ENCODE results near the gene TMEM119. TPM values are rescaled to one million over a fixed set of nuclear protein-coding genes. Genes with fewer than 3 reads are reported as not detected.

The TMEM119 gene
- polyA plus RNA-seq, 1 donor = 14.6 TPM

DNA sequence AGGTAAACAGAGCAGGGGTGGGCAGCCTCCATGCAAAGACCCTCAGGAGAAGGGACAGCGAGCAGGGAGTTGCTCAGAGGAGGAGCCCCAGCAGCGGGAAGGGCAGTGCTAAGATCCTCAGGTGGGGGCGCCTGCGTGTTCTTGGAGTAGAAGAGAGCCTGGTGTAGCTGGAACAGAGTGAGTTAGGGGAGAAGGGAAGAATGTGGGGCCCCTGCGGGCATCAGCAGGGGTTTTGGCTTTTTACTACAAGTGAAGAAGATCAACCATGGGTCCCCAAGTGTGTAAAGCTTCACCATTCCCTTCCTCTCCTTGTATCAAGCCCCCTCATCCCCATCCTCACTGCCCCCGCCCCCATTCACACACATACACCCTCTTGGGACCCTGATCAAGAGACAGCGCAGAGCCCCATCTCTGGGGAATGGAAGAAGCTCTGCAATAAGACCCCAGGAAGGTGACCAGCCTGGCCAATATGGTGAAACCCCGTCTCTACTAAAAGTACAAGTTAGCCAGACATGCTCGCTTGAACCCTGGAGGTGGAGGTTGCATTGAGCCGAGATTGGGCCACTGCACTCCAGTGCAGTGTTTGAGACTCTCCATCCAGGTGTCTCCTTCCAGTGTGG, 10.2 kb upstream of the TMEM119 start:
- no peak overlapping the region for H3K4me3 ChIP-seq (ENCODE audit: low read length)
- no CpG with 5 or more reads among the region's 10 CpGs for WGBS (ENCODE audit: insufficient coverage, low lambda C conversion rate)
- peaks cover 7% of the 10 kb centered on the region for H3K9me3 ChIP-seq (ENCODE audit: control insufficient read depth, low read depth, low read length)
- no peak overlapping the region for H3K27ac ChIP-seq (ENCODE audit: low read length)
- no peaks in the 10 kb centered on the region for H3K4me1 ChIP-seq (ENCODE audit: control insufficient read depth, insufficient read depth, low read length)
- H3K36me3 ChIP-seq (ENCODE audit: control insufficient read depth, insufficient read depth, low read length) = no peaks in the 10 kb centered on the region
- peaks cover 5% of the 10 kb centered on the region for H3K27me3 ChIP-seq (ENCODE audit: control insufficient read depth, insufficient read depth, low read length)
- DNase-seq = no peak

DNA sequence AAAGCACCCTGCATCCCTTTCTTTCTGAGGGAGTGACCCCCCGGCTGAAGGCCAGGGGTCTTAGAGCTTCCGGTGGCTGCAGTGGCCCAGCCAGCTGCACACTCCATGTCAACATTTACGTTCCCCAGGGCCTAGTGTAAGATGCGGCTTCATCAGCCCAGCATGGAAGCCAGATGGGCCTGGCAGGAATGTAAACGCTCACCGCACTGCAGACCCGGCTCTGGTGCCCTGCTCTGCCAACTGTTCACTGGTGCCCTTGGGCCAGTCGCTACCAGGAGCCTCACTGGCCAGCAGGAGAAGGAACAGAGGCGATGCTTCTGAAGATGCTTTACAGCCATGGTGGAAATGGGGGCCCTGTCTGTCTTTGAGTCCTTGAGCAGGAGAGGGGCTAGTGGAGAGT, 8.6 kb upstream of the TMEM119 start:
- Histone ChIP-seq H3K9me3 (ENCODE audit: control insufficient read depth, low read depth, low read length) (peaks cover 7% of the 10 kb centered on the region), H3K4me3 (ENCODE audit: low read length) (no peak overlapping the region), H3K27me3 (ENCODE audit: control insufficient read depth, insufficient read depth, low read length) (peaks cover 5% of the 10 kb centered on the region), H3K4me1 (ENCODE audit: control insufficient read depth, insufficient read depth, low read length) (no peaks in the 10 kb centered on the region), H3K27ac (ENCODE audit: low read length) (no peak overlapping the region), H3K36me3 (ENCODE audit: control insufficient read depth, insufficient read depth, low read length) (no peaks in the 10 kb centered on the region)
- no CpG with 5 or more reads among the region's 9 CpGs for WGBS (ENCODE audit: insufficient coverage, low lambda C conversion rate)
- DNase-seq = no peak

- DNase-seq = no peak
- H3K36me3 ChIP-seq (ENCODE audit: control insufficient read depth, insufficient read depth, low read length) = no peaks in the 10 kb centered on the region
- peaks cover 5% of the 10 kb centered on the region for H3K27me3 ChIP-seq (ENCODE audit: control insufficient read depth, insufficient read depth, low read length)
- H3K4me3 ChIP-seq (ENCODE audit: low read length) = no peak overlapping the region
- WGBS (ENCODE audit: insufficient coverage, low lambda C conversion rate) = 100% methylated on average over 1 of the region's 4 CpGs
- H3K4me1 ChIP-seq (ENCODE audit: control insufficient read depth, insufficient read depth, low read length) = no peaks in the 10 kb centered on the region
- H3K27ac ChIP-seq (ENCODE audit: low read length) = no peak overlapping the region
- peaks cover 7% of the 10 kb centered on the region for H3K9me3 ChIP-seq (ENCODE audit: control insufficient read depth, low read depth, low read length)
These were observed 8.0 kb upstream of the TMEM119 start for GRCh38 chr12:108605690-108606406.

GRCh38 chr12:108605000-108605689, 7.3 kb upstream of the TMEM119 start:
- H3K27me3 ChIP-seq (ENCODE audit: control insufficient read depth, insufficient read depth, low read length) = peaks cover 4% of the 10 kb centered on the region
- H3K27ac ChIP-seq (ENCODE audit: low read length) = no peak overlapping the region
- no CpG with 5 or more reads among the region's 3 CpGs for WGBS (ENCODE audit: insufficient coverage, low lambda C conversion rate)
- no peaks in the 10 kb centered on the region for H3K4me1 ChIP-seq (ENCODE audit: control insufficient read depth, insufficient read depth, low read length)
- no peak overlapping the region for H3K4me3 ChIP-seq (ENCODE audit: low read length)
- peaks cover 7% of the 10 kb centered on the region for H3K9me3 ChIP-seq (ENCODE audit: control insufficient read depth, low read depth, low read length)
- DNase-seq = no peak
- H3K36me3 ChIP-seq (ENCODE audit: control insufficient read depth, insufficient read depth, low read length) = no peaks in the 10 kb centered on the region

- Histone ChIP-seq H3K4me3 (ENCODE audit: low read length) (no peak overlapping the region), H3K9me3 (ENCODE audit: control insufficient read depth, low read depth, low read length) (peaks cover 7% of the 10 kb centered on the region), H3K27ac (ENCODE audit: low read length) (no peak overlapping the region), H3K36me3 (ENCODE audit: control insufficient read depth, insufficient read depth, low read length) (no peaks in the 10 kb centered on the region), H3K4me1 (ENCODE audit: control insufficient read depth, insufficient read depth, low read length) (no peaks in the 10 kb centered on the region), H3K27me3 (ENCODE audit: control insufficient read depth, insufficient read depth, low read length) (no peaks in the 10 kb centered on the region)
- WGBS (ENCODE audit: insufficient coverage, low lambda C conversion rate) = 0% methylated on average over 1 of the region's 14 CpGs
- no peak for DNase-seq
These were observed 6.5 kb upstream of the TMEM119 start for GRCh38 chr12:108604208-108604941.

DNA sequence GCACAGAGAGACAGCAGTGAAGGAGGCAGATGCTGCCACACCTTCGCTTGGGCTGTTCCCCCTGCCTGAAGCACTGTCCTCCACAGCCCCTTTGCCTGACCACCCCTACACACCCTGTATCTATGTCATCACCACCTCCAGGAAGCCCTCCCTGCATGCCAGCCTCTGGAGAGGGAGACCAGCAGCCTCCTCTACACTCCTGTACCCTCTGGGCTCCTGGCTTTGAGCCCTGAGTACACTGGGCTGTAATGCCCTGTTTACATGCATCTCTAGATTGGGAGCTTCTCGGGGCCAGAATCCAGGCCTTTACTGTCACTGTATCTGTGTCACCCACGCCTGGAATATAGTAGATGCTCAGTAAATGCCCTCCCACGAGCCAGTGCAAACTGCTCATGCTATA, 5.9 kb upstream of the TMEM119 start:
- Histone ChIP-seq H3K9me3 (ENCODE audit: control insufficient read depth, low read depth, low read length) (peaks cover 7% of the 10 kb centered on the region), H3K4me1 (ENCODE audit: control insufficient read depth, insufficient read depth, low read length) (no peaks in the 10 kb centered on the region), H3K27ac (ENCODE audit: low read length) (no peak overlapping the region), H3K4me3 (ENCODE audit: low read length) (no peak overlapping the region), H3K36me3 (ENCODE audit: control insufficient read depth, insufficient read depth, low read length) (no peaks in the 10 kb centered on the region), H3K27me3 (ENCODE audit: control insufficient read depth, insufficient read depth, low read length) (no peaks in the 10 kb centered on the region)
- no CpG with 5 or more reads among the region's 4 CpGs for WGBS (ENCODE audit: insufficient coverage, low lambda C conversion rate)
- DNase-seq = no peak

- no peak for DNase-seq
- no peaks in the 10 kb centered on the region for H3K27me3 ChIP-seq (ENCODE audit: control insufficient read depth, insufficient read depth, low read length)
- no peaks in the 10 kb centered on the region for H3K4me1 ChIP-seq (ENCODE audit: control insufficient read depth, insufficient read depth, low read length)
- H3K9me3 ChIP-seq (ENCODE audit: control insufficient read depth, low read depth, low read length) = peaks cover 7% of the 10 kb centered on the region
- H3K4me3 ChIP-seq (ENCODE audit: low read length) = no peak overlapping the region
- whole genome bisulfite sequencing (ENCODE audit: insufficient coverage, low lambda C conversion rate) = no CpG with 5 or more reads among the region's 15 CpGs
- no peaks in the 10 kb centered on the region for H3K36me3 ChIP-seq (ENCODE audit: control insufficient read depth, insufficient read depth, low read length)
- no peak overlapping the region for H3K27ac ChIP-seq (ENCODE audit: low read length)
These were observed 5.3 kb upstream of the TMEM119 start for GRCh38 chr12:108602976-108603704.

DNA sequence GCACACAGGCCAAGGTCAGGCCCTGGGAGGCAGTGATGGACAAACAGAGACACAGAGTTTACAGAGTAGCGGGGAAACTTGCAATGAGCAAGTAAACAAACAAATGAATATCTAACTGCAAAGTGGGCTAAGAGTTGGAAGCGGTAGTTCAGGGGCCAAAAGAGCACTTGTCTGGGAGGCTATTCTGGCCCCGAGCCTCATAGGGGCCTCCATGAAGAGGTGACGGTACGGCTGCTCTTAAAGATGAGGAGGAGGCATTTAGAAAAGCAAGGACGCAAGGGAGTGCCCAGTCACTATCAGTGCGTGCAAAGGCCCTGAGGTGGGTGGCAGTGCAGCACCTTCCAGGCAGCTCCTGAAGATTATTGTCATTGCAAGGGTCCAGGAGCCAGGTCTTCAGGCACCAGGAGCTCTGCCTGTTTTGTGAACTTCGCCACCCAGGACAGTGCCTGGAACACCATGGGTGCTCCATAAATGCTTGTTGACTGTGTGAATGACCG, 4.4 kb upstream of the TMEM119 start:
- Histone ChIP-seq H3K4me1 (ENCODE audit: control insufficient read depth, insufficient read depth, low read length) (no peaks in the 10 kb centered on the region), H3K27me3 (ENCODE audit: control insufficient read depth, insufficient read depth, low read length) (no peaks in the 10 kb centered on the region), H3K27ac (ENCODE audit: low read length) (no peak overlapping the region), H3K36me3 (ENCODE audit: control insufficient read depth, insufficient read depth, low read length) (no peaks in the 10 kb centered on the region), H3K9me3 (ENCODE audit: control insufficient read depth, low read depth, low read length) (peaks cover 7% of the 10 kb centered on the region), H3K4me3 (ENCODE audit: low read length) (no peak overlapping the region)
- no CpG with 5 or more reads among the region's 9 CpGs for WGBS (ENCODE audit: insufficient coverage, low lambda C conversion rate)
- DNase-seq = no peak

GRCh38 chr12:108600702-108601007, 2.8 kb upstream of the TMEM119 start:
- no peak overlapping the region for H3K27ac ChIP-seq (ENCODE audit: low read length)
- H3K36me3 ChIP-seq (ENCODE audit: control insufficient read depth, insufficient read depth, low read length) = no peaks in the 10 kb centered on the region
- peaks cover 2% of the 10 kb centered on the region for H3K9me3 ChIP-seq (ENCODE audit: control insufficient read depth, low read depth, low read length)
- WGBS (ENCODE audit: insufficient coverage, low lambda C conversion rate) = no CpG with 5 or more reads among the region's 4 CpGs
- no peaks in the 10 kb centered on the region for H3K27me3 ChIP-seq (ENCODE audit: control insufficient read depth, insufficient read depth, low read length)
- H3K4me3 ChIP-seq (ENCODE audit: low read length) = no peak overlapping the region
- DNase-seq = no peak
- no peaks in the 10 kb centered on the region for H3K4me1 ChIP-seq (ENCODE audit: control insufficient read depth, insufficient read depth, low read length)

Measured in large intestine (tissue), 3 donors.